GM12892 (cell line): ENCODE results near the gene EPN3.

Source experiments
- POLR2A ChIP-seq: IDR thresholded peaks from 2 replicates; pipeline ENCODE4 v1.6.1; 2011; ENCODE audit warnings: low read depth, low read length, control low read depth
- POLR2AphosphoS5 ChIP-seq: IDR thresholded peaks from 2 replicates; pipeline ENCODE4 v1.6.1; 2011; ENCODE audit warnings: low read depth, low read length, control low read depth
- TAF1 ChIP-seq: IDR thresholded peaks from 2 replicates; pipeline ENCODE4 v1.6.1; 2011; ENCODE audit warnings: low read depth, mild to moderate bottlenecking, control low read depth, low read length, borderline replicate concordance

DNA sequence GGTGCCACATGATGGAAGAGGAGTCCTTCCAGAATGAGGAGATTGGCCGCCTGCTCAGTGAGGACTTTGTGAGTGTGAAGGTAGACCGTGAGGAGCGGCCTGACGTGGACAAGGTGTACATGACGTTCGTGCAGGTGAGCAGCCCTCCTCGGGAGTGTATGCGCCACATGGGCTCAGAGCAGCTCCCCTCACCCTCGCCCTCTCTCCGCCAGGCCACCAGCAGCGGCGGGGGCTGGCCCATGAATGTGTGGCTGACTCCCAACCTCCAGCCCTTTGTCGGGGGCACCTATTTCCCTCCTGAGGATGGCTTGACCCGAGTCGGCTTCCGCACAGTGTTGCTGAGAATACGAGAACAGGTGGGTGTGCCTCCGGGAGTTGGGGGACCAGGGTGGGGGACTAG lies 16.3 kb downstream of the EPN3 start:
- no peak for TF ChIP-seq TAF1
- no peak for TF ChIP-seq POLR2A
- TF ChIP-seq POLR2AphosphoS5 = no peak
